ENCODE data around the gene DNASE2B.

GRCh38 chr1:84387480-84388163, 10.7 kb upstream of the DNASE2B start:
- TF ChIP-seq SIN3A (IDR thresholded peaks at IDR 0.05; ENCODE audit: borderline replicate concordance, insufficient read depth, low read length) (no peak), POLR2AphosphoS5 (IDR thresholded peaks at IDR 0.05; ENCODE audit: low read depth, low read length) (no peak), TAF1 (IDR thresholded peaks at IDR 0.05; ENCODE audit: borderline replicate concordance, insufficient read depth, low read length) (no peak), REST (IDR thresholded peaks at IDR 0.05; ENCODE audit: insufficient read depth in 1 of 2, low read depth in 2 of 2, low read length in 2 of 2) (no peak)
